Activated CD8-positive, alpha-beta memory T cell treated with anti-CD3 and anti-CD28 coated beads for 24 hours (primary cell): Measurements from ENCODE around the gene ACTC1.
"Not testable (repeated sequence)": the region's sequence is repeated elsewhere in the genome, so short reads cannot be mapped to it uniquely, and the experiment has no call there.

Experiments used
- DNase-seq: peaks from one replicate; pipeline ENCODE4 v3.0.0-alpha.2; 2020

The ACTC1 gene

GRCh38 chr15:34795267-34796081 is at the start of gene ACTC1:
TSS of gene ACTC1 (minus strand) at chr15:34795549. CDS start at chr15:34794808, 741 bp downstream.
- no peak for DNase-seq

- DNase-seq = no peak
These were observed 45.9 kb upstream of the ACTC1 start for GRCh38 chr15:34841262-34841725.

GRCh38 chr15:34838282-34838681 is 42.9 kb upstream of the ACTC1 start:
- no peak for DNase-seq

- no peak for DNase-seq
These were observed 42.1 kb upstream of the ACTC1 start for GRCh38 chr15:34837246-34838016.

- no peak for DNase-seq
These were observed 33.0 kb upstream of the ACTC1 start for GRCh38 chr15:34828145-34828911.

- DNase-seq = no peak
These were observed 26.5 kb upstream of the ACTC1 start for GRCh38 chr15:34821831-34822230.

GRCh38 chr15:34820110-34820509 is 24.8 kb upstream of the ACTC1 start:
- no peak for DNase-seq

- no peak for DNase-seq
These were observed 23.2 kb upstream of the ACTC1 start for GRCh38 chr15:34818526-34818925.

- DNase-seq = no peak
These were observed 20.5 kb upstream of the ACTC1 start for GRCh38 chr15:34815836-34816235.

- DNase-seq = no peak
These were observed 18.3 kb upstream of the ACTC1 start for GRCh38 chr15:34813446-34814190.

- not testable (repeated sequence) for DNase-seq
These were observed 17.6 kb upstream of the ACTC1 start for GRCh38 chr15:34812868-34813365.

- DNase-seq = no peak
These were observed 17.0 kb upstream of the ACTC1 start for GRCh38 chr15:34812369-34812768.

GRCh38 chr15:34810443-34811129 is 15.2 kb upstream of the ACTC1 start:
- no peak for DNase-seq

GRCh38 chr15:34809186-34809585 is 13.8 kb upstream of the ACTC1 start:
- DNase-seq = no peak

- no peak for DNase-seq
These were observed 12.7 kb upstream of the ACTC1 start for GRCh38 chr15:34808016-34808415.

GRCh38 chr15:34807241-34807640 is 11.9 kb upstream of the ACTC1 start:
- not testable (repeated sequence) for DNase-seq

- no peak for DNase-seq
These were observed 9.4 kb upstream of the ACTC1 start for GRCh38 chr15:34804776-34805175.

GRCh38 chr15:34804113-34804512 is 8.8 kb upstream of the ACTC1 start:
- no peak for DNase-seq

GRCh38 chr15:34802803-34803750 is 7.7 kb upstream of the ACTC1 start:
- no peak for DNase-seq

GRCh38 chr15:34802371-34802770 is 7.0 kb upstream of the ACTC1 start:
- DNase-seq = no peak
